Stomach (tissue), 9 donors: ENCODE data around the gene INSR. TPM values are rescaled to one million over a fixed set of nuclear protein-coding genes. Genes with fewer than 3 reads are reported as not detected.

Experiments used
- DNase-seq, 2 donors: peaks; one replicate each; pipeline versions ENCODE4 v3.0.0 to v3.0.0-alpha.2; 2013 to 2019
- H3K27ac ChIP-seq, 5 donors: fragments of 200-600 bp in 4 of 5; sonication (generic) in 4 of 5; one replicate each; pipeline ENCODE4 v1.5.1; 2013 to 2019; ENCODE audit warnings: mild to moderate bottlenecking in 1 of 5, moderate library complexity in 1 of 5
- H3K27me3 ChIP-seq, 3 donors: fragments of 200-600 bp; sonication (generic); one replicate each; pipeline ENCODE4 v1.5.1; 2017 to 2019; ENCODE audit warnings: mixed run types in 1 of 3
- H3K36me3 ChIP-seq, 4 donors: fragments of 200-600 bp; sonication (generic); 1 replicate in 3 of 4; 2 replicates in 1 of 4; pipeline ENCODE4 v1.5.1; 2016 to 2019
- H3K4me1 ChIP-seq, 4 donors: fragments of 200-600 bp; sonication (generic); one replicate each; pipeline ENCODE4 v1.5.1; 2016 to 2019
- H3K4me3 ChIP-seq, 4 donors: fragments of 200-600 bp; sonication (generic) in 3 of 4; one replicate each; pipeline ENCODE4 v1.5.1; 2016 to 2019; ENCODE audit warnings: mild to moderate bottlenecking in 1 of 4
- H3K9me3 ChIP-seq, 4 donors: fragments of 200-600 bp; sonication (generic); one replicate each; pipeline ENCODE4 v1.5.1; 2016 to 2019
- EP300 ChIP-seq: sonication (generic); formaldehyde crosslinking; IDR thresholded peaks from one replicate; pipeline ENCODE4 v1.6.1; 2017; ENCODE audit warnings: antibody characterized with exemption
- POLR2A ChIP-seq, 4 donors: fragments of 450-650 bp; IDR thresholded peaks; one replicate each; pipeline ENCODE4 v1.6.1; 2016; ENCODE audit warnings: antibody characterized with exemption in 4 of 4, control low read depth in 2 of 4, mild to moderate bottlenecking in 1 of 4, moderate library complexity in 1 of 4
- POLR2AphosphoS5 ChIP-seq, 3 donors: sonication (generic); formaldehyde crosslinking; IDR thresholded peaks; one replicate each; pipeline ENCODE4 v1.6.1; 2016; ENCODE audit warnings: antibody characterized with exemption in 3 of 3
- WGBS, 5 donors: extraction: QIAGEN DNeasy Blood & Tissue Kit in 3 of 5; methylation state at CpG; one replicate each; pipeline versions ENCODE4 v1.1.5 to v1.1.7; 2013 to 2018; 5-methylcytosine and 5-hydroxymethylcytosine counted together
- intact Hi-C: fragments of 100-400 bp; cut with DNase I; formaldehyde crosslinking; loops from one replicate; pipeline ENCODE4 v1.15.1; 2023; ENCODE audit warnings: low total_unique reads
- polyA plus RNA-seq, 3 donors: library from polyadenylated mRNA; stranded (reverse); fragments of 200-250 nt; gene quantifications; one replicate each; pipeline ENCODE4 v1.2.3, GENCODE V29; 2013
- total RNA-seq, 5 donors: library from RNA; depleted of rRNA; stranded (reverse); fragments of >200 nt; gene quantifications; one replicate each; pipeline versions ENCODE4 v1.1.0 to v1.2.3, GENCODE V29; 2014 to 2016
- TF ChIP-seq, protein P1 (sequence below), 7 experiments: fragments of 450-650 bp in 4 of 7; fragments of 200-600 bp in 3 of 7; sonication (generic) in 3 of 7; IDR thresholded peaks; one replicate each; pipeline ENCODE4 v1.5.1; 2016 to 2019; ENCODE audit warnings: antibody characterized with exemption in 7 of 7, control low read depth in 2 of 7, mild to moderate bottlenecking in 1 of 7
- donor health status: healthy with polysubstance abuse.
- donor health status: Bipolar disorder and iron deficiency.
- donor health status: healthy.

INSR gene
- total and polyA plus RNA-seq, 8 donors = 4.4 to 513 (median 66.4) TPM

DNA sequence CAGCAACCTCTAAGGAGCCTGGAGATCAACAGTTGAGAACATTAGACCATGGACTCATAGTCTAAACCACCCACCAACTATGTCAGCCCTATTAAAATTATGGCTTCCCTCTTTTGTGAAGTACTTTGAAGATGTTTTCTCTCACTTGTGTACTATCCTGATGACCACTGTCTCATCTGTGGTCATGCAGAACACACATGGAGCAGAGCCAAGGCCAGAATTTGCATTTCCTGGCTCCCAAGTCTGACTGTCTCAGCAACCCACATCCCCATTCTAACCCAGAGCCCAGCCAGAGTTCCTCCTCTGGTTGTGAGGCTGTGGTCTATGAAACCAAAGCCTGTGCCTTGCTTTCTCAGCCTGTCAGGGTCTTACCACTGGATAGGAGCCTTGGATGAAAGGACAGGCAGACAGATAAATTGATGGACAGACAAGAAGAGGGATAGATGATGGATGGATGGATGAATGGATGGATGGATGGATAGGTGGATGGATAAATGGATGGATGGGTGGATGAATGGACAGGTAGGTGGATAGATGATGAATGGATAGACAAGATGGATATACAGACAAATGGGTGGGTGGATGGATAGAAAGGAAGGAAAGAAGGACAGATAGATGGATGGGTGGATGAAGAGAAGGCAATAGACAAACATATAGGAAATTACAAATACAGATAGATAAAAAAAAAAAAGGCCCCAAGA lies 189.3 kb downstream of the INSR start:
- Histone ChIP-seq H3K9me3 (no peaks in the 10 kb centered on the region), H3K36me3 (no peaks in the 10 kb centered on the region), H3K4me1 (peaks cover 13 to 27% (median 18%) of the 10 kb centered on the region in 4 donors), H3K27ac (no peak overlapping the region), H3K27me3 (no peaks in the 10 kb centered on the region), H3K4me3 (no peak overlapping the region)
- TF ChIP-seq POLR2A (IDR thresholded peaks at IDR 0.05) = no peak
- no peak for TF ChIP-seq POLR2AphosphoS5 (IDR thresholded peaks at IDR 0.05)
- no peak for TF ChIP-seq EP300
- TF ChIP-seq, protein P1, sequence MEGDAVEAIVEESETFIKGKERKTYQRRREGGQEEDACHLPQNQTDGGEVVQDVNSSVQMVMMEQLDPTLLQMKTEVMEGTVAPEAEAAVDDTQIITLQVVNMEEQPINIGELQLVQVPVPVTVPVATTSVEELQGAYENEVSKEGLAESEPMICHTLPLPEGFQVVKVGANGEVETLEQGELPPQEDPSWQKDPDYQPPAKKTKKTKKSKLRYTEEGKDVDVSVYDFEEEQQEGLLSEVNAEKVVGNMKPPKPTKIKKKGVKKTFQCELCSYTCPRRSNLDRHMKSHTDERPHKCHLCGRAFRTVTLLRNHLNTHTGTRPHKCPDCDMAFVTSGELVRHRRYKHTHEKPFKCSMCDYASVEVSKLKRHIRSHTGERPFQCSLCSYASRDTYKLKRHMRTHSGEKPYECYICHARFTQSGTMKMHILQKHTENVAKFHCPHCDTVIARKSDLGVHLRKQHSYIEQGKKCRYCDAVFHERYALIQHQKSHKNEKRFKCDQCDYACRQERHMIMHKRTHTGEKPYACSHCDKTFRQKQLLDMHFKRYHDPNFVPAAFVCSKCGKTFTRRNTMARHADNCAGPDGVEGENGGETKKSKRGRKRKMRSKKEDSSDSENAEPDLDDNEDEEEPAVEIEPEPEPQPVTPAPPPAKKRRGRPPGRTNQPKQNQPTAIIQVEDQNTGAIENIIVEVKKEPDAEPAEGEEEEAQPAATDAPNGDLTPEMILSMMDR (IDR thresholded peaks at IDR 0.05) = no peak
- intact Hi-C loops = no loop called here
- no peak for DNase-seq

DNA sequence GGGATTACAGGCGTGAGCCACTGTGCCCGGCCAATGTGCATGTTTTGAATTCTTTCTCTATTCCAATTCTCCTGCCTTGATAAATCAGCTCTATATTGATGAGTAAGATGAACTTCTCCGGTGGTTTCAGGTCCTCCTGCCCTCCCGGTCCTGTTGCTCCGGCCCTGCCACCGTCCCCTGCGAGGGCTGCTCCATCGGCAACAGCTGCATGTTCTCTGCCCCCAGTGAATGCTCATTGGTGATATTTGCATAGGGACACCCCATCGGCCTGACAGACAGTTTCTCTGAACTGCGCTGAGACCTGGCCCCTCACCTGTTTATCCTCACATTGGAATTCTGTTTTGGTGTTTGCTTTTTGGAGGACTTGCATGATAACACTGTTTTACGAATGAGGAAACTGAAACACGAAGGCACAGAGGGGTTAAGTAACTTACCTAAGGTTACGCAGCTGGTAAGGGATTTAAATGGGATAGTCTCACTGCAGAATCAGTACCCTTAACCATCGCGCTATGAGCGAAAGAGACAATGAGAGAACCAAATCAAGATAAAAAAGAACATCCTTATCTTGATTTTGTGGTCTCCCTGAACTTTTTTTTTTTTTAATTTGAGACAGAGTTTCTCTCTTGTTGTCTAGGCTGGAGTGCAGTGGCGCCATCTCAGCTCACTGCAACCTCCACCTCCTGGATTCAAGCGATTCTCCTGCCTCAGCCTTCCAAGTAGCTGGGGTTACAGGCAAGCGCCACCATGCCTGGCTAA lies 192.5 kb downstream of the INSR start:
- Histone ChIP-seq H3K27ac (no peak overlapping the region), H3K4me1 (peaks cover 18 to 34% (median 26%) of the 10 kb centered on the region in 4 donors), H3K36me3 (no peaks in the 10 kb centered on the region), H3K27me3 (no peaks in the 10 kb centered on the region), H3K4me3 (no peak overlapping the region), H3K9me3 (peaks cover 0 to 3% (median 0%) of the 10 kb centered on the region in 4 donors)
- intact Hi-C loops = loop anchor here (2.0 kb wide), 1 partner anchor 237 kb away; no protein-coding TSS in a partner anchor
- 25 to 45% (median 37%) methylated on average over 19 of the region's 19 CpGs for WGBS, 5 donors
- TF ChIP-seq POLR2A (IDR thresholded peaks at IDR 0.05) (no peak), EP300 (no peak), POLR2AphosphoS5 (IDR thresholded peaks at IDR 0.05) (no peak)
- TF ChIP-seq, protein P1 (IDR thresholded peaks at IDR 0.05) = no peak
- DNase-seq = no peak

DNA sequence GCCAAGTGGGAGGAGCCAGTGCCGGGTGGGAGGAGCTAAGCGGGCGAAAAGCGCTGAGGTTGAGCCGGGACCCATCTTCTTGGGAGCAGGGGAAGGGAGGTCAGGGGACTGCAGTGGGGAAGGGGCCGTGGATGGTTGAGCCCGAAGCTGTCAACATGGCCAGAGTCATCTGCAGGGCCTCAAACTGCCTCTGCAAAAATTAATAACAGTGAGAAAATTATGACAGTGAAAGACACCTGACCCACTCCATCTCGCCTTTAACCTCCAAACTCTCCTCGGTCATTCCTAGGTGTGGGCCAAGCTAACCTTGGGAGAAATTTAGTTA lies 194.7 kb downstream of the INSR start:
- peak overlapping the region; percentile 95 to 97 (median 96) for H3K27ac ChIP-seq
- H3K4me3 ChIP-seq = peak overlapping the region; percentile 51 to 77 (median 58)
- no peaks in the 10 kb centered on the region for H3K27me3 ChIP-seq
- intact Hi-C loops = no loop called here
- TF ChIP-seq, protein P1 (IDR thresholded peaks at IDR 0.05) = no peak
- TF ChIP-seq POLR2AphosphoS5 (IDR thresholded peaks at IDR 0.05) (no peak), POLR2A (IDR thresholded peaks at IDR 0.05) (no peak), EP300 (no peak)
- DNase-seq = no peak
- H3K36me3 ChIP-seq = peaks cover 0 to 10% (median 2%) of the 10 kb centered on the region in 4 donors
- H3K9me3 ChIP-seq = peaks cover 4 to 24% (median 16%) of the 10 kb centered on the region in 4 donors
- WGBS, 5 donors = 8 to 20% (median 12%) methylated on average over 6 to 9 of the region's 9 CpGs
- peaks cover 18 to 34% (median 26%) of the 10 kb centered on the region in 4 donors for H3K4me1 ChIP-seq

DNA sequence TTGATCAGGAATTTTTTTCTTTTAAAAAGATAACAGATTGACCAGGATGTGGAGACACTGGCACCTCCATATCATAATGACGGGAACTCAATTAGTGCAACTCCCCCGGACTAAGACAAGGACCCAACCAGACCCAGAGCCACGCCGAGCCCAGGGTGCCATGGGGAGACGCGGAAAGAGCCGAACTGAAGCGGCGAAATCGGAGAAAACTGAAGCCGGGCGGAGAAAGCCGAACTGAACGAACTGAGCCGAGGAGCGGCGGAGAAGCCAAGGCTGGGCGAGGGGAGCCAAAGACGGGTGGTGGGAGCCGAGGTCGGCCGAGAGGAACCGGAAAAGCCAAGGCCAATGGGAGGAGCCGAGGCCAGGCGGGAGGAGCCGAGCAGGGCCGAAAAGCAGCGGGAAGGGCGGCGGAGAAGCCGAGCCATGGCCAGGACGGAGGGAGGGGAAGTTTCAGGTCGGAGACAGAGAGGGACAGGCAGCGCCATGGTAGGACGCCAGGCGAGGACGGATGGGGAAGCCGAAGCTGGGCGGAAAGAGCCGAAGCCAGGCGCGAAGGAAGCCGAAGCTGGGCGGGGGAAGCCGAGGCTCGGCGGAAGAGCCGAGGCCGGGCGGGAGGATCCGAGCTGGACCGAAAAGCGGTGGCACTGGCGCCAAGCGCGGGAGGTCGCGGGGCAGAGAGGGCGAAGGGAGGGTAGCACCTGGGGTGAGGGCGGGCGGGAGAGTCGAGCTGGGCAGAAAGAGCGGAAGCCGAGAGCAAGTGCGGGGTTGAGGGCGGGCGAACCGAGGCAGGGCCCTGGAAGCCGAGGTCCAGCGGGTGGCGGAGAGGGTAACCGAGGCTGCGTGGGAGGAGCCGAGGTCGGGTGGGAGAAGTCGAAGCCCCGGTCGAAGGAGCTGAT lies 195.3 kb downstream of the INSR start:
- peaks cover 0 to 10% (median 2%) of the 10 kb centered on the region in 4 donors for H3K36me3 ChIP-seq
- peak; percentile 92 to 98 for DNase-seq
- H3K27me3 ChIP-seq = no peaks in the 10 kb centered on the region
- 0 to 1% (median 0%) methylated on average over 75 to 78 of the region's 78 CpGs for WGBS, 5 donors
- intact Hi-C loops = no loop called here
- H3K27ac ChIP-seq = peak overlapping the region; percentile 95 to 97 (median 96)
- TF ChIP-seq POLR2A (IDR thresholded peaks at IDR 0.05) (no peak), POLR2AphosphoS5 (IDR thresholded peaks at IDR 0.05) (peak in 2 of 3 donors; percentile 66 to 72)
- H3K4me3 ChIP-seq = peak overlapping the region; percentile 51 to 77 (median 58)
- H3K9me3 ChIP-seq = peaks cover 6 to 30% (median 19%) of the 10 kb centered on the region in 4 donors
- H3K4me1 ChIP-seq = peaks cover 18 to 34% (median 26%) of the 10 kb centered on the region in 4 donors
